ENCODE data around the gene TMEM150C.
"Not testable (repeated sequence)": the region's sequence is repeated elsewhere in the genome, so short reads cannot be mapped to it uniquely, and the experiment has no call there.

Gene TMEM150C

GRCh38 chr4:82489987-82490386, 71.8 kb downstream of the TMEM150C start:
- no peak for TF ChIP-seq CTCF (IDR thresholded peaks at IDR 0.05; ENCODE audit: low read depth, low read length)
- no peak for DNase-seq (ENCODE audit: extremely low read depth, low read depth)

DNA sequence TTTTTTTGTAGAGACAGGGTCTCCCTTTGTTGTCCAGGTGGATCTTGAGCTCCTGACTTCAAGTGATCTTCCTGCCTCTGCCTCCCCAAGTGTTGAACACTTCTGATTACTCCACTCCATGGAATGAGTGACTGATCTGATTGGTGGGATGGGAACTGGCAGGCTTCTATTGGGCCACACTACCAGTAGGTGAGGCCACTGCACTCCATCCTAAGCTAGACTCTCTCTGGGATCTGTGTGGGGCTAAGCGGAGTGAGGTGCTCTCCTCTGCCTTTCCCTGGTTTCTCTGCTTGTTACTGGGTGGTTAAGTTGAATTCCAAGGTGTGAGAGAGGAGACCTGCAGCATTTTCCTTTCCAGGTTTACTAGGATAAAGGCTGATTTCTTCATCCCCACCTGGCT, 72.7 kb downstream of the TMEM150C start:
- TF ChIP-seq CTCF (IDR thresholded peaks at IDR 0.05; ENCODE audit: low read depth, low read length): no peak

DNA sequence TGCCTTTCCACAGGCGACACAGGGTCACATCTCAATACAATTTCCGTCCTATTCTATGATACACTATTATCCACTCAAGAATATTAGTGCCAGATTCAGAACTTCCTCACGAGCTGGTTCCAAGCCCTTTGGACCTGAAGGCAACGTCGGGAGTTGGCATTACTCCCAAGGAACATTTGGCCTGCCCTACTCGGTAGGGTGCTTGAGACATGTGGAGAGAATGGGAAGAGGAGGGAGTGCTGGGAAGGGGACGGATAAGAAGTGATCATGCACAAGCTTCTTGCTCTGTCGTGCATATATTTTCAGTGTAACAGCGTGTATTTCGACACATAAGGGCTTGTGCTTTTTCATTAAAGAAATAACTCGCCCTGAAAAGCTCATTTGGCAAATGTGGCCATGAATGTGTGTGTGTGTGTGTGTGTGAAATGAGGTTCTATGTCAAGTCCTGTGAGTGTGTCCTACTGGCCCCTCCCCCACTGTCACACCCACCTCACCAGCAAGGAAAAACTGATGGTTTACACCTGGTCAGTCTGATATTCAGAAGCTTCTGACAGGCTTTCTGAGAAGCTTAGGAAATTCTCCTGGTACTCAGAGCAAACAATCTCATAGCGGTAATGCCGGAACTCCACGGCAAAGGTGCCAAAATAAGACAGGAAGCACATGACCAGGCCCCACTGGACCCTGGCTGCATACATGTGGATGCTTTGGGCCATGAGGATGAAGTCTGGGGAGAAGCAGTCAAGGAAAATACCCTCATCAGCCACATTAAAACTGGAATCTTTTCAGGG, 76.6 kb downstream of the TMEM150C start:
- TF ChIP-seq CTCF (IDR thresholded peaks at IDR 0.05; ENCODE audit: low read depth, low read length): no peak
- DNase-seq (ENCODE audit: extremely low read depth, low read depth): no peak

More for the DNA sequence above, 72.7 kb downstream of the TMEM150C start:
- no peak for DNase-seq (ENCODE audit: extremely low read depth, low read depth)

GRCh38 chr4:82482387-82482786, 79.4 kb downstream of the TMEM150C start:
- no peak for DNase-seq (ENCODE audit: extremely low read depth, low read depth)
- TF ChIP-seq CTCF (IDR thresholded peaks at IDR 0.05; ENCODE audit: low read depth, low read length): no peak

DNA sequence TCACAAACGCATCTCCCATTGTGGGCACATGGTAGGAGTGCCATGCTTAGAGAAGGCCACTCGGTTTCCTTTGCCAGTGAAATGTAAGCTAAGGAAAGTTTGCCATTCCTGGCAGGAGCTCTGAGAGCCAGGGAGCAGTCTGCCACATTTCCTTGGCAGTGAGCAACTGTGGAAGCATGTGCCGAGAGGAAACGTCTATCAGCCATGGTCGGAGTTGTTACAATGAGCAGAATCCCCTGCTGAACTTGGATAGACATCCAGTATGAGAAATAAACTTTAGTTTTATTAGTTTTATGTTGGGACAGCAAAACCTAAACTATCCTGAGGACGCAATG, 80.3 kb downstream of the TMEM150C start:
- TF ChIP-seq CTCF (IDR thresholded peaks at IDR 0.05; ENCODE audit: low read depth, low read length): no peak
- no peak for DNase-seq (ENCODE audit: extremely low read depth, low read depth)

GRCh38 chr4:82480771-82481505, 80.8 kb downstream of the TMEM150C start:
- DNase-seq (ENCODE audit: extremely low read depth, low read depth): no peak
- no peak for TF ChIP-seq CTCF (IDR thresholded peaks at IDR 0.05; ENCODE audit: low read depth, low read length)

- DNase-seq (ENCODE audit: extremely low read depth, low read depth): no peak
- no peak for TF ChIP-seq CTCF (IDR thresholded peaks at IDR 0.05; ENCODE audit: low read depth, low read length)
Observed at GRCh38 chr4:82479562-82479961, 82.2 kb downstream of the TMEM150C start.

DNA sequence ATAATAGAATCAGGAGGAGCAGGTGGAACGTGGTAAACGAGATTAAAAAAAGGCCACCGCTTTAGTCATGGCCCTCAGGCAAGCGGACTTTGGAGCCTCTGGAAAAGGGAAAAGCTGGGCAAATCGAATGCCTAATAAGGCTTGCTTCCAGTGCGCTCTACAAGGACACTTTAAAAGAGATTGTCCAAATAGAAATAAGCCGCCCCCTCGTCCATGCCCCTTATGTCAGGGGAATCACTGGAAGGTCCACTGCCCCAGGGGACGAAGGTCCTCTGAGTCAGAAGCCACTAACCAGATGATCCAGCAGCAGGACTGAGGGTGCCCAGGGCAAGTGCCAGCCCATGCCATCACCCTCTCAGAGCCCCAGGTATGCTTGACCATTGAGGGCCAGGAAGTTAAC, 84.3 kb downstream of the TMEM150C start:
- DNase-seq (ENCODE audit: extremely low read depth, low read depth): not testable (repeated sequence)

- not testable (repeated sequence) for DNase-seq (ENCODE audit: extremely low read depth, low read depth)
Observed at GRCh38 chr4:82475931-82476330, 85.9 kb downstream of the TMEM150C start.

All from AG09319 (cell line).